Activated CD8-positive, alpha-beta memory T cell treated with anti-CD3 and anti-CD28 coated beads for 36 hours (primary cell): Measurements from ENCODE around the gene EGR1. TPM values are rescaled to one million over a fixed set of nuclear protein-coding genes. Genes with fewer than 3 reads are reported as not detected.

Source experiments
- total RNA-seq, 2 experiments: library from RNA; stranded (reverse); gene quantifications; one replicate each; pipeline ENCODE4 v1.2.3, GENCODE V29; 2021

EGR1 gene
- total RNA-seq, 2 experiments from 2014 or later = 16.6 to 17.3 TPM

Other genes with a start within 250 kb of the EGR1 start
- gene GFRA3, start 190.9 kb upstream of the EGR1 start, total RNA-seq = under 1 TPM in 1 of 2 experiments, not detected in 1; 0.10 TPM
- gene CDC25C, start 133.7 kb upstream of the EGR1 start, total RNA-seq = 1 to 10 TPM; 6.1 to 6.2 TPM
- gene FAM53C, start 127.2 kb upstream of the EGR1 start, total RNA-seq = 10 to 100 TPM; 29.7 to 31.7 TPM
- gene KDM3B, start 112.8 kb upstream of the EGR1 start, total RNA-seq = 10 to 100 TPM; 38.8 to 39.4 TPM
- gene REEP2, start 26.4 kb upstream of the EGR1 start, total RNA-seq = 1 to 10 TPM; 5.1 to 6.2 TPM
- 100 to 1,000 TPM; 246 to 247 TPM for gene ETF1, start 77.8 kb downstream of the EGR1 start, total RNA-seq
- 100 to 1,000 TPM; 520 to 523 TPM for gene HSPA9, start 109.9 kb downstream of the EGR1 start, total RNA-seq